HEK293T (cell line): Measurements from ENCODE around the gene MDH1.

Source experiments
- FOXM1 ChIP-seq: fragments of 450-650 bp; IDR thresholded peaks from 2 replicates; pipeline ENCODE4 v1.6.1; 2017; ENCODE audit warnings: mild to moderate bottlenecking, borderline replicate concordance
- SP1 ChIP-seq: fragments of 450-650 bp; IDR thresholded peaks from 2 replicates; pipeline ENCODE4 v1.6.1; 2017
- TARDBP ChIP-seq: fragments of 450-650 bp; IDR thresholded peaks from 2 replicates; pipeline ENCODE4 v1.6.1; 2016

- TF ChIP-seq FOXM1 (no peak), SP1 (no peak), TARDBP (no peak)
These were observed 34.0 kb downstream of the MDH1 start for GRCh38 chr2:63622751-63623150.
